SH-SY5Y (cell line): ENCODE data around the gene VPS37D.

Experiments
- GATA2 ChIP-seq: IDR thresholded peaks from 2 replicates; pipeline ENCODE4 v1.6.1; 2011; ENCODE audit warnings: mild to moderate bottlenecking, low read depth, low read length
- GATA3 ChIP-seq: IDR thresholded peaks from 2 replicates; pipeline ENCODE4 v1.6.1; 2011; ENCODE audit warnings: low read depth, mild to moderate bottlenecking, low read length, moderate library complexity

DNA sequence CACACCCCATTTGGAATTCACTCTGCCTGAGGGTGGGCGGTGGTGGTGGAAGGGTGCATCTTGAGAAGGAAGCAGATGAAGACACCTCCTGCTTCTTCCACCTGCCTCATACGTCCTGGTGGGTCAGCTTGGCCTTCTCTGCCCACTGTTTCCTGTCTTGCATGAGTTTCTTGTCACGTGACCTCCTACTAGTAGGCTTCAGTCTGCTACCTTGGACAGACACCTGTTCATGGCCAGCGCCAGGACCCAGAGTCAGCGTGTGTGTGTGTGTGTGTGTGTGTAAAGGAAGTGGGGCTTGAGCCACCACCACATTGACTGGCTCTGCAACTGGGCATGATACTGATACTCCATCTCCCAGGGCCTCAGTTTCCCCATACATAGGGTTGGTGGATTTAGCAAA, 17.1 kb upstream of the VPS37D start:
- TF ChIP-seq GATA2 (no peak), GATA3 (no peak)
